ENCODE results near the gene ACTRT2. TPM values are rescaled to one million over a fixed set of nuclear protein-coding genes. Genes with fewer than 3 reads are reported as not detected.

Gene ACTRT2
- total and polyA plus RNA-seq, 2 of the 8 experiments (the other 6 are each of a cell fraction or from before 2014, with no cell fraction given) = not detected

DNA sequence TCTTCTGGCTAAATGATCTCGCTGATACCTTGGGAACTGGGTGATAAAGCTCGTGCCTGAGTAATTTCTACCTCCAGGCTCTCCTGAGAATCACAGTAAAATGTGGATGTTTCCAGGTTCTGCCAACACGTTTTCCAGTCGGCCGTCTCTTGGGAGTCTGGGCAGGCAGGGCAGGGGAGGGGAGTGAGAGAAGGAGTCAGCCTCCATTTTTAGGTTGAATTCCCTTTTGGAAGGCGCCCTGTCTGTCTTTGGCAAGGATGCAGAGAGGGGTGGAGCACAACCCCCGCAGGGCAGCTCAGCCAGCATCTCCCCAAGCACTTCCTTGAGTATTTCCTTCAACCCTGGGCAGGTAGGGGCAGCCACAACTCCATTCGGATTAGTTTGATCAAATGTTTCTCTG, 15.5 kb upstream of the ACTRT2 start:
- Histone ChIP-seq H2BK120ac (replicated peaks; ENCODE audit: low read depth, low read length) (no peak overlapping the region), H3K23ac (ENCODE audit: insufficient read length) (no peak overlapping the region), H3K79me2 (ENCODE audit: control insufficient read depth in 1 of 2, insufficient read depth in 2 of 2, low read length in 2 of 2) (no peaks in the 10 kb centered on the region), H4K8ac (ENCODE audit: extremely low read depth, insufficient read depth, low read length) (no peak overlapping the region), H3K18ac (ENCODE audit: extremely low read depth, low read length) (no peak overlapping the region), H2AK5ac (ENCODE audit: low read depth, low read length) (no peak overlapping the region), H3K79me1 (ENCODE audit: low read depth, low read length) (no peaks in the 10 kb centered on the region), H3K9ac (replicated peaks in 1 of 4; ENCODE audit: extremely low read depth in 1 of 4, low read depth in 3 of 4, low read length in 3 of 4) (no peak overlapping the region), H3K56ac (replicated peaks; ENCODE audit: insufficient read length, low read depth, low read length) (no peak overlapping the region), H2BK5ac (ENCODE audit: low read depth, low read length) (no peak overlapping the region), H3K23me2 (ENCODE audit: low read depth, low read length) (no peaks in the 10 kb centered on the region), H2BK15ac (ENCODE audit: low read length) (no peak overlapping the region), H3K27ac (ENCODE audit: low read depth, low read length) (no peak overlapping the region), H3K14ac (ENCODE audit: insufficient read length) (no peak overlapping the region), H3K4me2 (ENCODE audit: insufficient read depth in 1 of 2, low read depth in 2 of 2, low read length in 2 of 2) (no peak overlapping the region), H2AFZ (ENCODE audit: low read length) (no peak overlapping the region), H4K20me1 (replicated peaks in 1 of 2; ENCODE audit: control insufficient read depth in 1 of 2, insufficient read depth in 2 of 2, low read length in 2 of 2) (no peaks in the 10 kb centered on the region), H3K36me3 (ENCODE audit: control insufficient read depth in 2 of 4, insufficient read depth in 4 of 4, low read length in 3 of 4) (no peaks in the 10 kb centered on the region), H4K91ac (replicated peaks; ENCODE audit: insufficient read length, low read length) (no peak overlapping the region), H3K4ac (replicated peaks; ENCODE audit: insufficient read length, low read depth, low read length) (no peak overlapping the region), H4K5ac (ENCODE audit: insufficient read length, low read depth, low read length) (no peak overlapping the region), H3K27me3 (replicated peaks in 1 of 4; ENCODE audit: control insufficient read depth in 3 of 4, extremely low read depth in 1 of 4, insufficient read depth in 3 of 4, low read length in 3 of 4) (no peaks in the 10 kb centered on the region), H2BK20ac (ENCODE audit: low read length) (no peak overlapping the region), H3K4me1 (replicated peaks in 1 of 4; ENCODE audit: control insufficient read depth in 3 of 4, insufficient read depth in 4 of 4, low read length in 3 of 4) (no peaks in the 10 kb centered on the region), H3K4me3 (ENCODE audit: extremely low read depth in 1 of 4, insufficient read depth in 2 of 4, low read depth in 3 of 4, low read length in 4 of 4) (no peak overlapping the region), H2BK12ac (ENCODE audit: low read depth, low read length) (no peak overlapping the region), H3K9me3 (ENCODE audit: insufficient read depth in 2 of 2, low read depth in 1 of 2, low read length in 1 of 2) (peaks cover 78 to 90% of the 10 kb centered on the region in 2 experiments)
- no peak for TF ChIP-seq SP4 (IDR thresholded peaks at IDR 0.05; ENCODE audit: low read length)
- no peak for TF ChIP-seq ASH2L (IDR thresholded peaks at IDR 0.05; ENCODE audit: low read length)
- TF ChIP-seq SIRT6 (IDR thresholded peaks at IDR 0.05; ENCODE audit: low read length) = no peak
- TF ChIP-seq JUN (IDR thresholded peaks at IDR 0.05; ENCODE audit: low read depth, low read length) = no peak
- TF ChIP-seq, protein P1, sequence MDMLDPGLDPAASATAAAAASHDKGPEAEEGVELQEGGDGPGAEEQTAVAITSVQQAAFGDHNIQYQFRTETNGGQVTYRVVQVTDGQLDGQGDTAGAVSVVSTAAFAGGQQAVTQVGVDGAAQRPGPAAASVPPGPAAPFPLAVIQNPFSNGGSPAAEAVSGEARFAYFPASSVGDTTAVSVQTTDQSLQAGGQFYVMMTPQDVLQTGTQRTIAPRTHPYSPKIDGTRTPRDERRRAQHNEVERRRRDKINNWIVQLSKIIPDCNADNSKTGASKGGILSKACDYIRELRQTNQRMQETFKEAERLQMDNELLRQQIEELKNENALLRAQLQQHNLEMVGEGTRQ (IDR thresholded peaks at IDR 0.05; ENCODE audit: low read length) = no peak
- DNase-seq (ENCODE audit: low read depth in 1 of 2, low spot score in 2 of 2) (no peak), FAIRE-seq (no peak)
- ChIA-PET POLR2A (ENCODE audit: partially characterized antibody) (no interaction called here), CTCF (ENCODE audit: partially characterized antibody) (interaction anchor here (1.4 kb wide), 1 partner anchor 11 kb away, joined by 3 read pairs; no protein-coding TSS in a partner anchor)
- 63% methylated on average over 8 of the region's 8 CpGs; no CpG with 5 or more reads in 1 of the 2 experiments for WGBS, 2 experiments (ENCODE audit: extremely low coverage in 1 of 2, insufficient coverage in 1 of 2, insufficient read length in 1 of 2, insufficient replicate concordance in 2 of 2, low coverage in 1 of 2, low lambda C conversion rate in 2 of 2, missing lambda C conversion rate in 1 of 2)

Data from H1 (cell line).